ENCODE results near the gene RGS4.

The RGS4 gene

DNA sequence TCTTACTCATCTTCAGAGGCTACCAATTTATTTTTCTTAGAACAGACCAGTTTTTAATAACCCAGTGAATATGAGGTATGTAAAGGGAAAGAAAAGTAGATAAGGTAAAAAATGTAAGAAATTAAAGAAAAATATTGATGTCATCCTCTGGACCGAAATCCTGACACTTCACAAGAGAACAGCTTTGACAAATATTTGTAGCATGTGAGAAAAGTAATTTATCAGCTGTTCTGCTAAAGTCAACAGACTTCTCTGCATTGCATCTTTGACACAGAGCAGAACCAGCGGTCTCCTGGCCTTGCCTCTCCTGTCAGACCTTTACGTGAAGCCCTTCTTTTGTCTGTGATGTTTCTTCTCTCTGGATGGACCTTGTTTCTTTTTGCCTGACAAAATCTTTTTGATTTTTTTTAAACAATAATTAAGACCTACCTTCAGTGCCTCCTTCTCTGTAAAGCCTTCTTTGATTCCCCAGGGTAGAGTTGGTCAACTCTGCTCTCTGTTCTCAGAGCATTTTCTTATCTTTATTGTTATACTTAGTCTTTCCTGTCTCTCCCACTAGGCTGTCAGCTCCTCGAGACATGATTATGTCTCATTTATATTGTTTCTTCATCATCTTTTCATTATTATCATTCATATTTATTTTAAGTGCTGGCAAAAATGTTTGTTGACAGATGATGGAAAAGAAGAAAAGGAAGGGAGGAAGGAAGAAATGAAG lies 35.4 kb downstream of the RGS4 start:
- no peak for DNase-seq (ENCODE audit: low spot score)

DNA sequence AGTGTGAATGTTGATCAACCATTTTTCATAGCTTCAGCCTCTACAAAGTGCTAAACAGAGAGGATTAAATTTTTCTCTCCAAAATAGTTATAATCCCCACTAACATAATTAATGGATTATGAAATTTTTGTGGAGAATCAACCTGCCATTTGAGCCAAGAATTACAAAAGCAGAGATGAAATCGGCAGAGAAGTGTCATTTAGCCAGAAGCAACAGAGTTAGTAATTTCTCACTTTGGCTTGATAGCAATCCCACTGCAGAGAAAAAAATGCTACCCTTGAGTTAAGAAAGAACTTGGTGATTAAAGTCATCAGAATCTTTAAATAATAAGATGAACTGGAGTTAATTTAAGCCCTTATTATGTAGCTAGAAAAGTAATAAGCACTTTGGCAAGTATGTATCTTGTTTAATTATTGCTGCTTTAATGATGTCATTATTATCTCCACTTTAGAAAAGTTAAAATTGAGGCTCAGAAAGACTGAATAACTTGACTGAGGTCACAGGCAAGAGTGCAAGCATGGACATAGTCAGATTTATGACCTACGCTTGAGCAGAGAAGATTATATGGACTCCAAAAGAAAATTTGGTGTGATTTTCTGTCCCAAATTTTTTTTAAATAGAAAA lies 37.3 kb downstream of the RGS4 start:
- no peak for DNase-seq (ENCODE audit: low spot score)

DNA sequence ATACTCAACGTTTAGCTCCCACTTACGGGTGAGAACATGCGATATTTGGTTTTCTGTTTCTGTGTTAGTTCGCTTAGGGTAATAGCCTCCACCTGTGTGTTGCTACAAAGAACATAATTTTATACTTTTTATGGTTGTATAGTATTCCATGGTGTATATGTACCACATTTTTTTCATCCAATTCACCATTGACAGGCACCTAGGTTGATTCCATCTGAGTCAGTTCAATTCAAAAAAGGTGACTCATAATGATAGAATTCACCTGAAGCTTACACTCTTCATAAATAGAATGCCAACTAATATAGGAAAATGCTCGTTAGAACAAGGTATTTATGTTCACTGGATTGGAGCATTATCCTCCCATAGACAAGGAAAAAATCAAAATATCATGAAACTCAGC lies 38.5 kb downstream of the RGS4 start:
- DNase-seq (ENCODE audit: low spot score): no peak

DNA sequence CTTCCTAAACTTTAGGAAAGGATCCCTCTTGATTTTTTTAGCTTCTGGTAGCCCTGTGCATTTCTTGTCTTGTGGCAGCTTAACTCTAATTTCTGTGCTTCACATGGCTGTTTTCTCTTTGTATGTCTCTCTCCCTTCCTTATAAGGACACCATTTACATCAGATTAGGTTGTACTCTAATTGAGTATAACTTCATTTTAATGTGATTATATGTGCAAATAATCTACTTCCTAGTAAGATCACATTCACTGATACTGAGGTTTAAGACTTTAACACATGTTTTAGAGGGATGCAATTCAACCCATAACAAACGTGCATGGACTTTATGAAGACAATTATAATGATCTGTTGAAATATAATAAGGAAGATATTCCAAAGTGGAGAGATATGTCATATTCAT lies 46.7 kb downstream of the RGS4 start:
- DNase-seq (ENCODE audit: low spot score): no peak

DNA sequence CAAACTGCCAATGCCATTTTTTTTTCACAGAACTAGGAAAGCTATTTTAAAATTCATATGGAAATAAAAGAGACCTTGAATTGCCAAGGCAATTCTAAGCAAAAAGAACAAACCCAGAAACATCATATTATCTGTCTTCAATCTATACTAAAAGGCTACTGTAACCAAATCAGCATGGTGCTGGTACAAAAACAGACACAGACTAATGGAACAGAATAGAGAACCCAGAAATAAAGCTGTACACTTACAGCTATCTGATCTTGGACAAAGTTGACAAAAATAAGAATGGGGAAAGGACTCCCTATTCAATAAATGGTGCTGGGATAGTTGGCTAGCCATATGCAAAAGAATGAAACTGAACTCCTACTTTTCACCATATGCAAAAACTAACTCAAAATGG lies 50.5 kb downstream of the RGS4 start:
- no peak for DNase-seq (ENCODE audit: low spot score)

DNA sequence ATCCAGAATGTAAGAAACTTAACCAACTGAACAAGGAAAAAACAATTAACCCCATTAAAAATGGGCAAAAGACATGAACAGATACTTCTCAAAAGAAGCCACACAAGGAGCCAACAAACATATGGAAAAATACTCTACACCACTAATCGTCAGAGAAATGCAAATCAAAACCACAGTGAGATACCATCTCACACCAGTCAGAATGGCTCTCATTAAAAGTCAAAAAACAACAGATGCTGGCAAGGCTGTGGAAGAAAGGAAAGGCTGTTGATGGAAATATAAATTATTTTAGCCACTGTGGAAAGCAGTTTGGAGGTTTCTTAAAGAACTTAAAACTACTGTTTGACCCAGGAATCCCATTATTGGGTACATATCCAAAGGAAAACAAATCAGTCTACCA lies 51.2 kb downstream of the RGS4 start:
- DNase-seq (ENCODE audit: low spot score): no peak

DNA sequence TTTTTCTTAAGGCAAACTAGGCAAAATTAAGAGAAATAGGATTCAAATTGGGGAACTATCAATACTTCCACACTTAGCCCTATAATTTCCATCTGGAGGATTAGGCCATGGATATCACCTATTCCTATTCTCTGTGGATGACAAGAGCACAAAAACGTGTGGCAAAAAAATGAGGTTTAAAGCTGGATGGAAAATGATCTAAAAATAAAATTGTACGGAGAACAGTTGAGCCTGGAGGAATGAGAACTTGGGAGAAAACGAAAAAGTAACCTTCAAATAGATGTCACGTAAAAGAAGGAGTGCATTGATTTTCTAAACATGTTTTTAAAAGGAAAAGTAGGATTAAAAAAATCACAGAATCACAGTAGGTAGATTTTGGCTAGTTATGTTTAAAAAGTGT lies 55.7 kb downstream of the RGS4 start:
- no peak for DNase-seq (ENCODE audit: low spot score)

All from AG08395 (cell line).